BE2C (cell line): ENCODE results near the gene B3GNT9.

ENCODE experiments used
- DNase-seq: peaks from one replicate; pipeline ENCODE4 v3.0.0-alpha.2; 2020
- H3K27me3 ChIP-seq: fragments of 250-450 bp; sonication (Bioruptor Pico); 2 replicates; pipeline ENCODE4 v1.5.1; 2020; ENCODE audit warnings: mild to moderate bottlenecking
- H3K36me3 ChIP-seq: fragments of 250-450 bp; sonication (Bioruptor Pico); 2 replicates; pipeline ENCODE4 v1.5.1; 2020; ENCODE audit warnings: mild to moderate bottlenecking
- H3K4me1 ChIP-seq: fragments of 250-450 bp; sonication (Bioruptor Pico); 2 replicates; pipeline ENCODE4 v1.5.1; 2020
- H3K4me3 ChIP-seq: 2 replicates; pipeline ENCODE4 v1.5.1; 2011; ENCODE audit warnings: low read depth, low read length
- H3K9me3 ChIP-seq: fragments of 250-450 bp; sonication (Bioruptor Pico); 2 replicates; pipeline ENCODE4 v1.5.1; 2020
- CTCF ChIP-seq: IDR thresholded peaks from 2 replicates; pipeline ENCODE4 v1.5.1; 2012; ENCODE audit warnings: mild to moderate bottlenecking, low read depth, low read length

B3GNT9 gene

GRCh38 chr16:67166598-67167168 lies 15.9 kb upstream of the B3GNT9 start:
- Histone ChIP-seq H3K9me3 (no peaks in the 10 kb centered on the region), H3K36me3 (no peaks in the 10 kb centered on the region), H3K4me3 (no peak overlapping the region), H3K4me1 (peaks cover 14% of the 10 kb centered on the region), H3K27me3 (no peaks in the 10 kb centered on the region; the same call in 1 of the 2 replicates)
- no peak for TF ChIP-seq CTCF
- no peak for DNase-seq

- H3K4me3 ChIP-seq, result no peak overlapping the region
- no peaks in the 10 kb centered on the region for H3K9me3 ChIP-seq
- H3K27me3 ChIP-seq, result no peaks in the 10 kb centered on the region; the same call in 1 of the 2 replicates
- peaks cover 13% of the 10 kb centered on the region for H3K4me1 ChIP-seq
- peak; percentile 10 for DNase-seq
- TF ChIP-seq CTCF, result no peak
- no peaks in the 10 kb centered on the region for H3K36me3 ChIP-seq
Measured at GRCh38 chr16:67166110-67166547, 15.3 kb upstream of the B3GNT9 start.

DNA sequence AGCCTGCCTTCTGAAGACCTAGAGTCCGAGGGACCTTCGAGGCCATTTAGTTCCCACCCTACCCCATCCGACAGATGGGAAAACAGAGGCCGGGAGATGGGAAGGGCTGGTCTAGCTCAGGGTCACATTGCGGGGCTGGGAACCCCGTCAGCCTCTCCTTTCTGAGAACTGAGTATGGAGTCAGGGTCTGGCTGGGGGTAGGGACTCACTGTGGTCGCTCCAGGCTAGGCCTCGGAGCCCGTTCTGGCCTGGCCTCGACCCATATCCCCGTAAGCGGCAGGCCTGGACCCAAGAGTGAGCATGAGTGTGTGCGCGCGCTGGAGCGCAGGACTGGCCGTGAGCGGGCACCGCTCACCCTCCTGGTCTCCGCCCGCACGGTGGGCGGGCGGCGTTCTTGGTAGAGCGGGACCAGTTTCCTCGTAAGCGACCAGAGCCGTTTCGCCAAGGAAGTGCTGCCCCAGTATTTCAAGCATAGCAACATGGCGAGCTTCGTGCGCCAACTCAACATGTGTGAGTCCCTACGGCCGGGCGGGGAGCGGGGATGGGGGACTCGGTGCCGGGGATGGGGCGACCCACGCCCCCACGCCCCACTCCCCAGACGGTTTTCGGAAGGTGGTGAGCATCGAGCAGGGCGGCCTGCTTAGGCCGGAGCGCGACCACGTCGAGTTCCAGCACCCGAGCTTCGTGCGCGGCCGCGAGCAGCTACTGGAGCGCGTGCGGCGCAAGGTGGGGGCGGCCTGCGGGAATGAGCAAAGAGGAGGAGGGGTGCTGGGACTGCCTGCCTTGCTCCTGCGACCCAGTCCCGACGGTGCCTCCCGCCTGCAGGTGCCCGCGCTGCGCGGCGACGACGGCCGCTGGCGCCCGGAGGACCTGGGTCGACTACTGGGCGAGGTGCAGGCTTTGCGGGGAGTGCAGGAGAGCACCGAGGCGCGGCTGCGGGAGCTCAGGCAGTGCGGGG lies 14.6 kb upstream of the B3GNT9 start:
- Histone ChIP-seq H3K27me3 (no peaks in the 10 kb centered on the region; the same call in 1 of the 2 replicates), H3K9me3 (no peaks in the 10 kb centered on the region), H3K4me1 (peaks cover 8% of the 10 kb centered on the region), H3K36me3 (no peaks in the 10 kb centered on the region), H3K4me3 (peak overlapping the region; percentile 20; the same call in 1 of the 2 replicates)
- no peak for TF ChIP-seq CTCF
- DNase-seq, result no peak

GRCh38 chr16:67164599-67165061 lies 13.8 kb upstream of the B3GNT9 start, which contains the start of gene HSF4:
TSS of gene HSF4 (plus strand) at chr16:67164745. CDS start at chr16:67164812, 67 bp downstream.
- Histone ChIP-seq H3K27me3 (no peaks in the 10 kb centered on the region; the same call in 1 of the 2 replicates), H3K36me3 (no peaks in the 10 kb centered on the region), H3K4me3 (peak within 1 kb of the TSS; percentile 64), H3K4me1 (peaks cover 4% of the 10 kb centered on the region), H3K9me3 (no peaks in the 10 kb centered on the region)
- no peak for TF ChIP-seq CTCF
- DNase-seq, result peak; percentile 57

GRCh38 chr16:67163999-67164558 lies 13.3 kb upstream of the B3GNT9 start:
- no peak for TF ChIP-seq CTCF
- Histone ChIP-seq H3K27me3 (no peaks in the 10 kb centered on the region; the same call in 1 of the 2 replicates), H3K4me1 (peaks cover under 1% of the 10 kb centered on the region; the same call in 1 of the 2 replicates), H3K36me3 (no peaks in the 10 kb centered on the region), H3K4me3 (peak overlapping the region; percentile 64), H3K9me3 (no peaks in the 10 kb centered on the region)
- DNase-seq, result peak; percentile 39
